K562 (cell line): ENCODE results near the gene CAMSAP3. TPM values are rescaled to one million over a fixed set of nuclear protein-coding genes. Genes with fewer than 3 reads are reported as not detected.

Experiments used
- ATAC-seq: fragments of 200-7000 bp; cut with Tn5 transposase; 3 replicates; pipeline ENCODE4 v1.9.1; 2020; ENCODE audit warnings: moderate library complexity
- BruUV-seq: library from RNA; stranded (reverse); fragments of 400-500 nt; replicated peaks from 2 replicates; lab custom pipeline; 2021; lab: Mats Ljungman, UMichigan
- CTCF ChIA-PET: fragments of 300-600 bp; formaldehyde crosslinking; extraction: SDS; loops from one replicate; lab custom pipeline; 2021; ENCODE audit warnings: low intra/inter-chr PET ratio; lab: Yijun Ruan, JAX
- POLR2A ChIA-PET: fragments of 300-600, 350-650 bp; sonication (Branson Sonifier 250); formaldehyde crosslinking; extraction: SDS; loops from one replicate; lab custom pipeline; 2021; ENCODE audit warnings: antibody characterized with exemption, inconsistent platforms; lab: Yijun Ruan, JAX
- DNase-seq, 4 experiments: peaks; one replicate each; pipeline versions ENCODE4 v3.0.0 to v3.0.0-alpha.2; 2011 to 2018; ENCODE audit warnings: low spot score in 3 of 4, mixed read lengths in 3 of 4; ENCODE audit errors: extremely low read depth in 1 of 4
- FAIRE-seq: peaks from 2 replicates; lab custom pipeline; 2011; peaks lifted over from hg19 to GRCh38; lab: Jason Lieb, UNC
- H2AFZ ChIP-seq: 2 replicates; pipeline ENCODE4 v1.6.0; 2011; ENCODE audit warnings: low read depth, low read length, control low read depth, inconsistent platforms
- H3K27ac ChIP-seq: fragments of 200-600 bp; 3 replicates; pipeline ENCODE4 v1.8.0; 2011; ENCODE audit warnings: low read depth, mild to moderate bottlenecking, control low read depth, inconsistent platforms, low read length, moderate library complexity, mixed read lengths; ENCODE audit errors: extremely low read depth
- H3K27me3 ChIP-seq, 2 experiments: fragments of 300-600 bp in 1 of 2; 2 replicates in 1 of 2; 3 replicates in 1 of 2; pipeline versions ENCODE4 v1.6.0 to v1.8.0; 2011; ENCODE audit warnings: inconsistent platforms in 2 of 2, low read length in 2 of 2, mild to moderate bottlenecking in 1 of 2, mixed read lengths in 1 of 2, moderate library complexity in 1 of 2; ENCODE audit not compliant: control insufficient read depth in 2 of 2, insufficient read depth in 2 of 2
- H3K36me3 ChIP-seq: fragments of 300-600 bp; 3 replicates; pipeline ENCODE4 v1.8.0; 2011; ENCODE audit warnings: mild to moderate bottlenecking, low read length, inconsistent platforms; ENCODE audit not compliant: control insufficient read depth, insufficient read depth
- H3K4me1 ChIP-seq, 2 experiments: fragments of 200-600 bp in 1 of 2; replicated peaks in 1 of 2; 2 replicates in 1 of 2; 3 replicates in 1 of 2; pipeline versions ENCODE4 v1.5.1 to v1.8.0; 2011; ENCODE audit warnings: inconsistent platforms in 2 of 2, low read length in 2 of 2, mild to moderate bottlenecking in 1 of 2, mixed read lengths in 1 of 2, moderate library complexity in 1 of 2; ENCODE audit not compliant: control insufficient read depth in 2 of 2, insufficient read depth in 2 of 2
- H3K4me2 ChIP-seq: 2 replicates; pipeline ENCODE4 v1.6.1; 2011; ENCODE audit warnings: low read length, control low read depth, inconsistent platforms, mixed read lengths; ENCODE audit not compliant: insufficient read depth
- H3K4me3 ChIP-seq: fragments of 200-600 bp; sonication (generic), shearing (Covaris generic); 2 replicates; pipeline ENCODE4 v1.5.1; 2016; ENCODE audit warnings: control low read depth, inconsistent platforms
- H3K79me2 ChIP-seq: fragments of 200-600 bp; 3 replicates; pipeline ENCODE4 v1.8.0; 2011; ENCODE audit warnings: low read length, inconsistent platforms; ENCODE audit not compliant: control insufficient read depth, insufficient read depth
- H3K9ac ChIP-seq, 2 experiments: 2 replicates each; pipeline versions ENCODE4 v1.6.0 to v1.6.1; 2011; ENCODE audit warnings: low read depth in 2 of 2, low read length in 2 of 2, control low read depth in 1 of 2, inconsistent platforms in 1 of 2, mild to moderate bottlenecking in 1 of 2, mixed read lengths in 1 of 2; ENCODE audit not compliant: insufficient read depth in 1 of 2
- H3K9me1 ChIP-seq: one replicate; pipeline ENCODE4 v1.6.0; 2011; ENCODE audit warnings: inconsistent platforms, mild to moderate bottlenecking, low read length, moderate library complexity; ENCODE audit not compliant: control insufficient read depth, insufficient read depth
- H3K9me3 ChIP-seq: replicated peaks from 2 replicates; pipeline ENCODE4 v1.5.1; 2011; ENCODE audit warnings: low read depth, low read length, inconsistent platforms; ENCODE audit not compliant: control insufficient read depth, insufficient read depth
- H4K20me1 ChIP-seq: replicated peaks from 2 replicates; pipeline ENCODE4 v1.6.1; 2011; ENCODE audit warnings: low read length, inconsistent platforms, mixed read lengths; ENCODE audit not compliant: control insufficient read depth, insufficient read depth
- CREM ChIP-seq: IDR thresholded peaks from 2 replicates; pipeline ENCODE4 v1.6.1; 2014; ENCODE audit warnings: antibody characterized with exemption, low read depth
- SMAD4 ChIP-seq: fragments of 250-450 bp; sonication (Bioruptor Pico); conservative IDR thresholded peaks from 2 replicates; pipeline ENCODE4 v1.8.0; 2021; ENCODE audit warnings: inconsistent platforms, mild to moderate bottlenecking, moderate library complexity
- WGBS: fragments of 100-300 bp; shearing (Covaris generic); methylation state at CpG from one replicate; pipeline ENCODE4 v1.1.6; 2016; ENCODE audit warnings: low coverage, mixed read lengths; ENCODE audit not compliant: insufficient coverage; ENCODE audit errors: missing lambda C conversion rate; 5-methylcytosine and 5-hydroxymethylcytosine counted together
- in situ Hi-C: fragments of 300-500 bp; cut with MboI; formaldehyde crosslinking; loops from 4 replicates; pipeline ENCODE4 v1.15.0; 2018; ENCODE audit warnings: inconsistent platforms, mixed read lengths
- intact Hi-C: fragments of 100-400 bp; cut with micrococcal nuclease; formaldehyde crosslinking; loops from 2 replicates; pipeline ENCODE4 v1.14.2; 2022
- polyA plus RNA-seq, 8 experiments: library from polyadenylated mRNA; depleted of rRNA in 4 of 8; stranded (reverse) in 5 of 8; unstranded in 3 of 8; fragments of >200 nt; fragmentation: Nextera tagmentation in 2 of 8; fragmentation: Illumina TruSeq in 1 of 8; extraction: Ambion mirVana in 2 of 8; extraction: Trizol in 1 of 8; gene quantifications; 2 replicates each; pipeline versions ENCODE4 v1.2.1 to v1.2.3, GENCODE V29; 2011 to 2014; ENCODE audit warnings: inconsistent platforms in 1 of 8, missing spikeins in 1 of 8
- total RNA-seq, 7 experiments: library from RNA; depleted of rRNA in 6 of 7; stranded (reverse); fragments of >200 nt in 6 of 7; fragmentation: Illumina TruSeq in 2 of 7; extraction: Trizol in 2 of 7; gene quantifications; 2 replicates each; pipeline versions ENCODE4 v1.2.1 to v1.2.3, GENCODE V29; 2011 to 2021; ENCODE audit warnings: low replicate concordance in 1 of 7
- TF ChIP-seq, protein P1 (sequence below), 2 experiments: fragments of 450-650 bp; conservative IDR thresholded peaks; 2 replicates each; pipeline ENCODE4 v1.6.1; 2017; ENCODE audit warnings: mild to moderate bottlenecking in 2 of 2, moderate library complexity in 2 of 2
- TF ChIP-seq, protein P2 (sequence below): fragments of 450-650 bp; IDR thresholded peaks from 2 replicates; pipeline ENCODE4 v1.6.1; 2017; ENCODE audit warnings: antibody characterized with exemption, mild to moderate bottlenecking

The CAMSAP3 gene
- total and polyA plus RNA-seq, 9 of the 15 experiments (the other 6 are each of a cell fraction or from before 2014, with no cell fraction given): 0.01 to 0.89 (median 0.22) TPM; not detected in 1

DNA sequence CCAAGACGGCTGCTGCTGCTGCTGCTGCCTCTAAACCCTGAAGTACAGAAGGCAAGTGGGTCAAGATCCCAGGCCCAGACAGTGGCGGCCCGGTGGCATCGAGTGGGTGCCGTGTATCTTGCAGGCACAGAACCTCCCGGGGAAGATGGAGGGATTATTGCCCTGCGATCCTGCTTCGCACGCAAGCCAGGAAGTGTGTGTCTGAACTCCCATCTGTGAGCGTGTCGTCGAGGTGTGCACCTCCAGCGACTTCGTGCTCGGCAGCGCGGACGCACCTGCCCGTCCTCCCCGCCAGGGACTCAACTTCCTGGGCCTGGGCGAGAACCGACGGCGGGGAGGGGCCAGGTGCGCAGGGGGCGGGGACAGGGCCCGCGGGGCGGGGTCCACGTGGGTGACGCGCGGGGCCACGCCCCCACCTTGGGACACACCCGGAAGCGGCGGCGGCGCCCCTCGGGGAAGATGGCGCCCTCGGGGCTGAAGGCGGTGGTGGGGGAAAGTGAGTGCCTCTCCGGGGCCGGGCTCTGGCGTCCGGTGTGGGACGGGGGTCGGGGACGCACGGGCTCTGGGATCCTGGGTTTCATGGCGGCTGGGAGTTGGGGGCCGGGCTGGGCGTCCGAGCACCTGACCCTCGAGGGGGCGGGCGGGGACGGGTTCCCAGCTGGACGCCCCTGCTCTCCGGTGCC lies 41.2 kb downstream of the CAMSAP3 start, which contains the start of gene STXBP2:
Gene STXBP2, plus strand, starts transcription at position 420 of the 683 bp plus-strand sequence. Its CDS starts 40 bp downstream, at position 460.
- BruUV-seq: no TSS peak
- intact Hi-C loops: no loop called here
- peaks cover 15 to 50% of the 10 kb centered on the region in 2 experiments; a peak in 4 of 5 replicates for H3K4me1 ChIP-seq
- FAIRE-seq (peak; percentile 81), DNase-seq (peak; percentile 87 to 98 (median 96)), ATAC-seq (peak; percentile 88)
- 6% methylated on average over 24 of the region's 61 CpGs for WGBS
- peak within 1 kb of the TSS; percentile 98 for H2AFZ ChIP-seq
- peaks cover 39% of the 10 kb centered on the region; the same call in 2 of the 3 replicates for H3K36me3 ChIP-seq
- ChIA-PET CTCF (no interaction called here), POLR2A (interaction anchor here (1.6 to 2.0 kb wide), 4 partner anchors 12 to 69 kb away, joined by 6 to 18 read pairs (median 7); no protein-coding TSS in a partner anchor)
- peaks cover 6% of the 10 kb centered on the region; the same call in 1 of the 2 replicates for H3K9me3 ChIP-seq
- H3K27ac ChIP-seq: peak within 1 kb of the TSS; percentile 93
- H3K9me1 ChIP-seq: no peaks in the 10 kb centered on the region
- H3K9ac ChIP-seq: peak within 1 kb of the TSS; percentile 97
- peak within 1 kb of the TSS; percentile 79 for H3K4me3 ChIP-seq
- peak within 1 kb of the TSS; percentile 95 for H3K4me2 ChIP-seq
- peaks cover 14% of the 10 kb centered on the region for H4K20me1 ChIP-seq
- no peaks in the 10 kb centered on the region; a peak in 1 of 5 replicates for H3K27me3 ChIP-seq
- in situ Hi-C loops: no loop called here
- peaks cover 40% of the 10 kb centered on the region for H3K79me2 ChIP-seq
- TF ChIP-seq, protein P1, sequence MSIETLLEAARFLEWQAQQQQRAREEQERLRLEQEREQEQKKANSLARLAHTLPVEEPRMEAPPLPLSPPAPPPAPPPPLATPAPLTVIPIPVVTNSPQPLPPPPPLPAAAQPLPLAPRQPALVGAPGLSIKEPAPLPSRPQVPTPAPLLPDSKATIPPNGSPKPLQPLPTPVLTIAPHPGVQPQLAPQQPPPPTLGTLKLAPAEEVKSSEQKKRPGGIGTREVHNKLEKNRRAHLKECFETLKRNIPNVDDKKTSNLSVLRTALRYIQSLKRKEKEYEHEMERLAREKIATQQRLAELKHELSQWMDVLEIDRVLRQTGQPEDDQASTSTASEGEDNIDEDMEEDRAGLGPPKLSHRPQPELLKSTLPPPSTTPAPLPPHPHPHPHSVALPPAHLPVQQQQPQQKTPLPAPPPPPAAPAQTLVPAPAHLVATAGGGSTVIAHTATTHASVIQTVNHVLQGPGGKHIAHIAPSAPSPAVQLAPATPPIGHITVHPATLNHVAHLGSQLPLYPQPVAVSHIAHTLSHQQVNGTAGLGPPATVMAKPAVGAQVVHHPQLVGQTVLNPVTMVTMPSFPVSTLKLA (conservative IDR thresholded peaks at IDR 0.05): peak; percentile 79 to 88
- TF ChIP-seq SMAD4 (CRISPR knock-in tag) (0 out of 2 replicates have a peak, but pooled peaks have one; percentile 27), CREM (peak; percentile 77)
- TF ChIP-seq, protein P2, sequence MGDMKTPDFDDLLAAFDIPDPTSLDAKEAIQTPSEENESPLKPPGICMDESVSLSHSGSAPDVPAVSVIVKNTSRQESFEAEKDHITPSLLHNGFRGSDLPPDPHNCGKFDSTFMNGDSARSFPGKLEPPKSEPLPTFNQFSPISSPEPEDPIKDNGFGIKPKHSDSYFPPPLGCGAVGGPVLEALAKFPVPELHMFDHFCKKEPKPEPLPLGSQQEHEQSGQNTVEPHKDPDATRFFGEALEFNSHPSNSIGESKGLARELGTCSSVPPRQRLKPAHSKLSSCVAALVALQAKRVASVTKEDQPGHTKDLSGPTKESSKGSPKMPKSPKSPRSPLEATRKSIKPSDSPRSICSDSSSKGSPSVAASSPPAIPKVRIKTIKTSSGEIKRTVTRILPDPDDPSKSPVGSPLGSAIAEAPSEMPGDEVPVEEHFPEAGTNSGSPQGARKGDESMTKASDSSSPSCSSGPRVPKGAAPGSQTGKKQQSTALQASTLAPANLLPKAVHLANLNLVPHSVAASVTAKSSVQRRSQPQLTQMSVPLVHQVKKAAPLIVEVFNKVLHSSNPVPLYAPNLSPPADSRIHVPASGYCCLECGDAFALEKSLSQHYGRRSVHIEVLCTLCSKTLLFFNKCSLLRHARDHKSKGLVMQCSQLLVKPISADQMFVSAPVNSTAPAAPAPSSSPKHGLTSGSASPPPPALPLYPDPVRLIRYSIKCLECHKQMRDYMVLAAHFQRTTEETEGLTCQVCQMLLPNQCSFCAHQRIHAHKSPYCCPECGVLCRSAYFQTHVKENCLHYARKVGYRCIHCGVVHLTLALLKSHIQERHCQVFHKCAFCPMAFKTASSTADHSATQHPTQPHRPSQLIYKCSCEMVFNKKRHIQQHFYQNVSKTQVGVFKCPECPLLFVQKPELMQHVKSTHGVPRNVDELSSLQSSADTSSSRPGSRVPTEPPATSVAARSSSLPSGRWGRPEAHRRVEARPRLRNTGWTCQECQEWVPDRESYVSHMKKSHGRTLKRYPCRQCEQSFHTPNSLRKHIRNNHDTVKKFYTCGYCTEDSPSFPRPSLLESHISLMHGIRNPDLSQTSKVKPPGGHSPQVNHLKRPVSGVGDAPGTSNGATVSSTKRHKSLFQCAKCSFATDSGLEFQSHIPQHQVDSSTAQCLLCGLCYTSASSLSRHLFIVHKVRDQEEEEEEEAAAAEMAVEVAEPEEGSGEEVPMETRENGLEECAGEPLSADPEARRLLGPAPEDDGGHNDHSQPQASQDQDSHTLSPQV: peak; percentile 45; the same call in 1 of the 2 replicates
